GM12874 (cell line): ENCODE measurements around the gene ASCL2.

Experiments used
- TF ChIP-seq, protein P1 (sequence below): IDR thresholded peaks from 2 replicates; pipeline ENCODE4 v1.5.1; 2011; ENCODE audit warnings: low read depth, mild to moderate bottlenecking, control low read depth, low read length, moderate library complexity; ENCODE audit not compliant: insufficient read depth

Gene ASCL2

DNA sequence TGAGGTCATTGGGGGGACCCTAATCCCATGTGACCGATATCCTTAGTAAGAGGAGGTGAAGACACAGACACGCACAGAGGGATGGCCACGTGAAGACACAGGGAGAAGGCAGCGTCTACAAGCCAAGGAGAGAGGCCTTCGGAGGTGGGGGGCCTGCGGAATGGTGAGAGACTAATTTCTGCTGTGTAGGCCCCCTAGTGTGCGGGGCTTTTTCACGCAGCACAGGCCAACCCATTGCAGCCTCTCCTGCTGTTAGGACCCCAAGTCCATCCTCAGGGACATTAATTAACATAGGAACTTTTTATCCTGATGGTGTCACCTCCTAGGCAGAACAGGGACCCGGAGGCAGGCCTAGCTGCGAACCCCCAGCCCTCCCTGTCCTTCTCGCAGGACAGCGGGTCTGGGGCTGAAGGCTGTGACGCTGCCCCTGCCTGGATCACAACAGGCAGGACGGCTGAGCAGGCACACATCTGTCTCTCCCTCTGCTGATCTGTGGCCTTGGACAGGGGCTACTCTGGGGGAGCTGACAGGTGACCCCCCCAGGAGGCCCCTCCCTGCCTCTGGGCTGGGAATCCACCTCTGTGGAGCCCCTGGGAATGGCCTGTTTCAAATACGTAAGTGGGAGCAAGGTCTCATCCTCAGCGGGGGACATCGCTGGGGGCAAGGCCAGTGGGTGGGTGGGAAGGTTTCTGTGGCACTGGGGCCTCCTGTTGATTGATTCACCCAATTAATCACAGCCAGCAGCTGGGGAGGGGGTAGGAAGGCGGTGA lies 7.9 kb downstream of the ASCL2 start:
- TF ChIP-seq, protein P1, sequence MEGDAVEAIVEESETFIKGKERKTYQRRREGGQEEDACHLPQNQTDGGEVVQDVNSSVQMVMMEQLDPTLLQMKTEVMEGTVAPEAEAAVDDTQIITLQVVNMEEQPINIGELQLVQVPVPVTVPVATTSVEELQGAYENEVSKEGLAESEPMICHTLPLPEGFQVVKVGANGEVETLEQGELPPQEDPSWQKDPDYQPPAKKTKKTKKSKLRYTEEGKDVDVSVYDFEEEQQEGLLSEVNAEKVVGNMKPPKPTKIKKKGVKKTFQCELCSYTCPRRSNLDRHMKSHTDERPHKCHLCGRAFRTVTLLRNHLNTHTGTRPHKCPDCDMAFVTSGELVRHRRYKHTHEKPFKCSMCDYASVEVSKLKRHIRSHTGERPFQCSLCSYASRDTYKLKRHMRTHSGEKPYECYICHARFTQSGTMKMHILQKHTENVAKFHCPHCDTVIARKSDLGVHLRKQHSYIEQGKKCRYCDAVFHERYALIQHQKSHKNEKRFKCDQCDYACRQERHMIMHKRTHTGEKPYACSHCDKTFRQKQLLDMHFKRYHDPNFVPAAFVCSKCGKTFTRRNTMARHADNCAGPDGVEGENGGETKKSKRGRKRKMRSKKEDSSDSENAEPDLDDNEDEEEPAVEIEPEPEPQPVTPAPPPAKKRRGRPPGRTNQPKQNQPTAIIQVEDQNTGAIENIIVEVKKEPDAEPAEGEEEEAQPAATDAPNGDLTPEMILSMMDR = no peak

- TF ChIP-seq, protein P1 = no peak
Observed at GRCh38 chr11:2261436-2262230, 8.8 kb downstream of the ASCL2 start.

GRCh38 chr11:2260491-2261364 lies 9.7 kb downstream of the ASCL2 start:
- TF ChIP-seq, protein P1 = no peak

DNA sequence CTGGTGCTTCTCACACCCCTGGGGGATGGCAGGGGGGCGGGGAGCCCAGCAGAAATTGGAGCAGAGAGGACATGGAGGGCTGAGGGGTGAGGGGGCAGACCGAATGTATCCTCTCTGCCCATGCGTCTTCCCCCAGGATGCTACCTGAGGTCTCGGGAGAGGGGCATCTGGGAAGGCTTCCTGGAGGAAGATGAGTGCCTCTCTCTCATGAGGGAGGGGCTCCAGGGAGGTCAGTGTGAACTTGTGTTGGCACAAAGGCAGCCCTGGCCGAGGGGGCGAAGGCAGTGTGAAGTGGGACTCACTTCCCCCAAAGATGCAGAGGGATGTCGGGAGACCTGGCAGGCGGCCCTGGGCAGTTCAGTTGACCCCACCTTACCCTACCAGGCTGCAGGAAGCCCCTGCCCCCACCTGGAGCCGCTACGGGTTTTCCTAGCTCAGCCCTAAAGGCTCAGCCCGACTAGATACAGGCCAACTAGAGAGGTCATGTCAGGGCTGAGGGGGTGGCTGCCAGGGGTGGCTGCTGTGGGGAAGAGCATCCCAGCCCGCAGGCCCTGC lies 10.4 kb downstream of the ASCL2 start:
- TF ChIP-seq, protein P1 = no peak

DNA sequence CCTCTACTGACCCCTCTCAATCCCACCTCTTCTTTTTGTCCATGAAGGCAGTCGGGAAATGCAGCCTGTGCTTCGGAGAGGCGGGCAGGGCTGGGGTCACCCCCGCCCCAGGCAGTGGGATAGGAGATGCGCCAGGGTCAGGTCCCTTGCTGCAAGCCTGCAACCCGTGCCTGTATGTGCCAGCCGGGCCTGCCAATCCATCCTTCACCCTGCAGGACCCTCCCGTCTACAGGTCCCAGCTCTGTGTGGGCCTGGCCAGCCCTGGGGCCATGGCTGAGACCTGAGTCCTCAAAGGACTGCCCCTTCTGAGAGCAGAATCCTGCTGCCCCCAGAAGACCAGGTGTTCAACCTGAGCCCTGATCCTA lies 10.9 kb downstream of the ASCL2 start:
- TF ChIP-seq, protein P1 = no peak

DNA sequence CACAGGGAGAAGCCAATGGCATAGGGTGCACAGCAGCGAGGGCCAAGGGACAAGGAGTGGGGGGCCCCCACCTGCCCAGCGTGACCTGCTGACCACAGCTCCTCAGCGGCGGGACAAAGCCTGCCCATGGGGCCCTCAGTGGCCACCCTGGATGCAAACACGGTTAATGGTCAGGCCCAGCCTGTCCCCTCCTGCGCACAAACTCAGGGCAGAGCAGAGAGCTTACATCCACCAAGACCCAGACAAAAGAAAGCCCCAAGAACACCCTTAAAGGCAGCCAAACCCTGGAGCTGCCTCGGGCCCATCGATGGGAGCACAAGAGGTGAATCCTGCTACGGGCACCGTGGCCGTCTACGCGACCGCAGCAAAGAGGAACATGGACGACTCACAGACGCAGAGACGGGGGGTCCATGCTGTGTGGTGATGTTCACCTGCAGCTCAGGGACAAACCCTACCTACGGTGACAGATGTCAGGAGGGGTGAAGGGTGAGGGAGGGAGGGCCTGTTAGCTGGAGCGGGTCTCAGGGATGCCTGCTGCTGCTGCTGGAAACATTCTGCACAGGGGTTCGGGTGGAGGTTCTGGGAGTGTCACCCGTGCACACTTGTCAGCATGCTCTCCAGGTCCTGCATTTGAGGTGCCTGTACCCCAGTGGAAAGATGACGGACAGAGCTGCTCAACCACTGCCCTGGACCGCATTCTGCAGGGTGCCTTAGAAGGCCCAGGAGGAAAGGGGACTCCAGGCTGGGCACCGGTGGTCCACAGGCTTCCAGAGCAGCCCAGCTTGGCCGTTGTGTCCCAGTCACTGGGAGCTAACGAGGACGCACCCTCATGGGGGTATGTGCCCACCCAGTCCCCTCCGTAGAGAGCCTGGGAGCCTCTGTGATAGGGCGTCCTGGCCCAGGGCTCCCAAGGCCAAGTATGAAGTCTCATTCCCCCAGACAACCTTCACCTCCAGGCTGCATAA lies 11.6 kb downstream of the ASCL2 start:
- TF ChIP-seq, protein P1 = no peak
